ENCODE results near the gene GPC3.

Gene GPC3

DNA sequence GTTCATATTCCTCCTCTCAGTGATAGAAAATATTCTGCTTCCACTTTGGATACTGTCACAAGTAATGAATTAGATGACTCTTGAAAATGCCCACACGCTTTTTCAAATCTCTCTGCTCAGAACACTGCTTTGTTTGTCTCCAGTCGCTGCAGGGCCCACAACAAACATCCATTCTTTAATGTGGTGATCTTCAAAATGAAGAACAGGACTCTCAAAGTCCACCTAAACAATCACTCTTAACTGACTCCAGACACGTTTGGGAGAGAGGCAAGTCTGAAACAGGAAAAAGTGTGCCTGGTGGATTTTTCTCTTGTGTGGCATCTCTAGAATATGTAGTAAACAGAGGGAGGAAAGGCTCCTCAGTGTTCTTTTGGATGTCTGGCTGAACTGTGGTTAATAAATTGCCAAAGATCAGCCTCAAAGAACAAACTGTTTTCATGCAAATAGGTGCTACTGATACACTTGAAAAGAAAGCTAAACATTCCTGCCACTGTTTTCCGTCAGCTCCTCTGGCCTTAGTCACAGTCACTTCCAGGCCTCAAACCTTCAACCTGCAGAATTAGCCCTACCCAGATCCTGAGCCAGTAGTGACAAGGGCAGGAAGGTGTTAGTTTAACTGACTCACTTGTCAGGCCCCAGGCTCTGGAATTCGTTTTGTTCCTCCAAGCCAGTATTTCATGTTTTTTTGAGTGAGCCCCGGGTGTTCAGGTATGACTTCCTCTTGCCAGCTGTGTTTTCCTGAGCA lies 310.5 kb downstream of the GPC3 start:
- no peak for DNase-seq

DNA sequence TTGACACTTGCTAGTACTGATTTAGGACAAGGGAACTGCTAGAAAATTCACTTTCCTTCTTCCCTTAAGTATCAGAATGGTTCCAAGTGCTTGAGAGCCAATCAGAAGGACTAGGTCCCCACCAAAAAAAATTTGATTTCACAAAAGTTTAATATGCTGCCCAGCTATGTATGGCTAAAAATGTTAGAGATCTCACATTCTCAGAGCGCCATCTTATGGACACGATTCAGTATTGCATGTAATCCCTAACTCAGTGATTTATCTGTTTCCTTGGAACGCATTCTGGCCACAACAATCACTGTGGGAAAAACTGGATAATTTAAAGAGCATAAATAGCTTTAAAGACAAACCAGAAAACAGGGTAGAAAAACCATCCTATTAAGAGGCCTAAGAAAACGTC lies 315.0 kb downstream of the GPC3 start:
- no peak for DNase-seq

DNA sequence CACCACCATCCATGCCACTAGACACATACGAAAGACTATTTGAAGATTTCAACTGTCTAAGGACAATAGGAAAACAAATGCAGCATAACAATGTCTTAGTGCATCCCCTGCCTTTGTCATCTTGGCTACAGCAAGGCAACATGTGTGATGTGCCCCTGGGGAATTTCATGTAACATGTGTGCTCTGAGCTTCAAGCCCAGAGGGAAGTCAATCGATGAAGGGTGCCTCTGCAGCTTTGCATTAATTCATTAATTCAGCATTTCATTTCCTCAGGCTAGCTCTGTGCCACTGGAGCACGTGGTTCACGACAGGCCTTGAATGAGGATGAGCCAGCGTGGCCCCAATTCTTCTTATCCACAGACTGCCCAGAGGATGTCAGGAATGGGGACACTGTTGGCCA lies 316.2 kb downstream of the GPC3 start:
- no peak for DNase-seq

GRCh38 chrX:133668225-133668931 lies 317.0 kb downstream of the GPC3 start:
- DNase-seq = no peak

- no peak for DNase-seq
These were observed 319.1 kb downstream of the GPC3 start for GRCh38 chrX:133666256-133666655.

- no peak for DNase-seq
These were observed 323.2 kb downstream of the GPC3 start for GRCh38 chrX:133661962-133662839.

GRCh38 chrX:133660281-133660680 lies 325.1 kb downstream of the GPC3 start:
- no peak for DNase-seq

GRCh38 chrX:133658293-133658911 lies 327.0 kb downstream of the GPC3 start:
- DNase-seq = no peak

- no peak for DNase-seq
These were observed 329.8 kb downstream of the GPC3 start for GRCh38 chrX:133655275-133656265.

DNA sequence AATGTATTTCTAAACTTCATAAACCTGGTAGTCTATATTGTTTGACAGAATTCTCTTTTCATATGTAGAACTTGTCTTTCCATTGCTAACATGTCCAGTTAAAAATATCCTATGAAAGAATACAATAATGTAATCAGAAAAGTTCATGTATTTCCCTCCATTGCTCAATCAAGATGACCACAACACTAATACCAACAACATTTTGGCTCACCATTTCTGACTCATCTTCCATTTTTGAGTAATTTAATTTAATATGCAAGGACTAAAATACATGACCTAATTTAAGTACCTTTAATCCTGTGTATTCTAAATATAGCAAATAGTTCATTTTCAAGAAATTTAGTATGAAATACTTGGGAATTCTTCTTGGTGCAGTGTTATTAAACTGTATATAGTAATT lies 330.6 kb downstream of the GPC3 start:
- DNase-seq = no peak

DNA sequence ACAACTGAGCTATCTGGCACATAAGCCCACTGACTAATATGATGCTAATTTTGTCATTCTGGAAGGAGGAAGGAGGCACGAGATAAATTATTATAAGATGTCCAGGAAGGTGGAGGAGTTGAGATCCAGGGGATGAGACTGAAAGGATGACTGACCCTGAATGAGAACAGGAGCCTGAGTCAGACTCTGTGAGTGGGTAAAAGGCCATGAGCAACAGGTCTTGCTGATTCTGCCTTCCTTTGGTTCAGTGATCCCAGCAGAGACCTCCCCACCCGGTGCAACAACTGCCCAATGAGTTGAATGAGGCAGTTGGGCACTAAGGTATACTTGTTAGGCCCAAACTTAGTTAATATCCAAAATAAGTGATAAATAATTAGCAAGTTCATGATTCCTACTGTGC lies 332.0 kb downstream of the GPC3 start:
- no peak for DNase-seq

- no peak for DNase-seq
These were observed 333.2 kb downstream of the GPC3 start for GRCh38 chrX:133652185-133652584.

DNA sequence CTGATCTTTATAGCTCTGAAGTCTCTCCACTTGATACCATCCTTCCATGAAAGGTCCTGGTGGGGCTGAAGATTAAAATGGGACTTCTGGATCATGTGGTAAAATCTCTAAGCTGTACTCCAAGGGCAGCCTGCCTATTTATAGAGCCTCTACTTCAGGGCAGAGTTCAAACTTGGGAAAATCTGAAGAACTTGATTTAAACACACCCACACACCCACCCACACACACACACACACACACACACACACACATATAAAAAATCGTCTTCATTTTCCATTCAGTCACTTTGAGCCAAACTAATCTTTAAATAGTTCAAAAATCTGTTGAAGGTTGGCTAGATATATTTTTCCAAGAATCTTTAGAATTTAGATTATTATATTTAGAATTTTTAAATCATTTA lies 335.2 kb downstream of the GPC3 start:
- DNase-seq = no peak

DNA sequence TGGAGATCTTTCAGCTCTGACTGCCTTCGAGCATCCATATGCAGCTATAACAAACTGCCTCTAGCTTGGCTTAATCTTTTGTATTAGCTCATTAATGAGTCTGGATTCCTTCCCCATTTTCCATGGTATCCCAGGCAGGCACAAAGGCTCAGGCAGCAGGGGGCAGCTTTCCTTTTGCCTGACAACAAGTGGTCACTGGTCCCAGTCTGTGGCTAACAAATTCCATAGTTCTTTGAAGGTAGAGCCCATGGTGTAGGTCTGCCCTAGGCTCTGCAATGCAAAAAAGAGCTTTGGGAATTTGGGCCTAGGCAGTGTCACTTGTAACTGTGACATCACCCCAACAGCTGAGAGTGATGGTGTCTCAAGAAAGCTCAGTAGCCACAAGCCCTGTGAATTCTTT lies 335.7 kb downstream of the GPC3 start:
- no peak for DNase-seq

DNA sequence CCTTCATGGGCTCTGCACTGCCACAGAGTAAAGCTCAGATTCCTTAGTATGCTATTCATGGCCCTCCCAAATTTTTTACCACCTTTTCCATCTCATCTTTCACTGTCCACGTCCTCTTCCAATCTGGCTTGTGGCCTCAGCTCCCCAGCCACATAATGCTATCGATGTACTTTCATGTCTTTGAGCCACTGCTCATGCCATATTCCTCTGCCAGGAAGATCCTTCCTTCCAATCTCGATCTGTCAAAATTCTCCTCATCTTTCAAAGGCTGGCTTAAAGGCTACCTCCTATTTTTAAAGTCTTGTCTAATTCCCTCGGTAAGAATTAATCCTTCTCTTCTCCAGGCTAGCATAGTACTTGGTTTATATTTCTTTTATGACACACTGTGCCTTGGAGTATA lies 336.8 kb downstream of the GPC3 start:
- no peak for DNase-seq

DNA sequence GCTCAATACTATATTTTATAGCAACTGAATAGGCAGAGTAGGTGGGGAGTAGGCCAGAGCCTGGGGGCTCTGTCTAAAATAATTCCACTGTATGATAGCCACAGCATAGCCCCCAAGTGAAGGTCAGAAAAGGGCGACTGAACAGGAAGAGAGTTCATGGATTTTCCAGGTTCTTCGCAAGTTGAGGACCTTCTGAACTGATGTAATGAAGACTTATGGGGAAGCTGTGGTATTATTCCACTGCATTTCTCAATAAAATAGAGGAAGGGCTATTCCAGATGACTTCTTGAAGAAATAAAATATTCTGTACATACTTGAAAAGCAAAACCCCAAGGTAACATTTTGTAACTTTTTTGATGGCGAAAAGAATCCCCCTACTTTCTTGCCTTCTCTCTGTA lies 338.7 kb downstream of the GPC3 start:
- DNase-seq = no peak

DNA sequence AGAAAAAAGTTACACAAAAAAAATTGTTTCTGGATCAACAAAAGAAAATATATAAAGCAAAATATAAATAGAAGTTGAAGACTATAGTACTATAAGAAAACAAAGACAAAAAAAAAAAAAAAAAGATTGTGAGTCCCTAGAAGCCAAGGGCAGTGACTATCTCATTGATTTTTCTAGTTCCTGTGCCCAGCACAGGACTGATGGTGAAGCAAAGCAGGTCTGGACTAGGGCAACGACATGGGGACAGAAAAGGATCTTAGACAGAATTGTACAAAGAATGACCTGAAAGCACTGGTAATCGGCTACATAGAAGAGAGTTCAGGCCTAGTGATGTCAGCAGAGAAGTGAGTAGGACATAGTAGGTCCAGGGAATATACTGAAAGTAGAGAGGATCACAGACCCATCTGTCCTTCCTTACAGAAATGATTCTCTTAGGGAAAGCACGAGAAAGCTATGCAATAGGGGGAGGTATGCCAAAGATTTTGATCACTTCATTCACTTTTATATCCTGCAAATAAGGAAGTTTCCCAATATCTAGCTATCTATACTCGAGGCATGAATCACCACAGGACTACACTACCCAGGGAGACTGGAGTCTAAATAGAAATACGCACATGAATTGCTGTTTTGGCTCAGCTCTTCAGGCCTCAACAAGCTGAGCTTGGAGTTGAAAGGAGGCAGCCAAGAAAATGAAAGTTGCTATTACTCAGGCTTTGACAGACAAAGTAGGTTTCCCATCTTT lies 339.2 kb downstream of the GPC3 start:
- no peak for DNase-seq

GRCh38 chrX:133645256-133645655 lies 340.1 kb downstream of the GPC3 start:
- no peak for DNase-seq

GRCh38 chrX:133640161-133641015 lies 345.0 kb downstream of the GPC3 start:
- DNase-seq = no peak

GRCh38 chrX:133639726-133640125 lies 345.7 kb downstream of the GPC3 start:
- no peak for DNase-seq

Measured in stimulated activated CD4-positive, alpha-beta T cell treated with anti-CD3 and anti-CD28 coated beads, Interleukin-4, amount 100 ng/mL, for 1 hour (primary cell).